Measurements from ENCODE around the gene SPEG. TPM values are rescaled to one million over a fixed set of nuclear protein-coding genes. Genes with fewer than 3 reads are reported as not detected.

Gene SPEG
- total RNA-seq, 3 donors from 2014 or later, result 0.74 to 2.1 (median 0.79) TPM

DNA sequence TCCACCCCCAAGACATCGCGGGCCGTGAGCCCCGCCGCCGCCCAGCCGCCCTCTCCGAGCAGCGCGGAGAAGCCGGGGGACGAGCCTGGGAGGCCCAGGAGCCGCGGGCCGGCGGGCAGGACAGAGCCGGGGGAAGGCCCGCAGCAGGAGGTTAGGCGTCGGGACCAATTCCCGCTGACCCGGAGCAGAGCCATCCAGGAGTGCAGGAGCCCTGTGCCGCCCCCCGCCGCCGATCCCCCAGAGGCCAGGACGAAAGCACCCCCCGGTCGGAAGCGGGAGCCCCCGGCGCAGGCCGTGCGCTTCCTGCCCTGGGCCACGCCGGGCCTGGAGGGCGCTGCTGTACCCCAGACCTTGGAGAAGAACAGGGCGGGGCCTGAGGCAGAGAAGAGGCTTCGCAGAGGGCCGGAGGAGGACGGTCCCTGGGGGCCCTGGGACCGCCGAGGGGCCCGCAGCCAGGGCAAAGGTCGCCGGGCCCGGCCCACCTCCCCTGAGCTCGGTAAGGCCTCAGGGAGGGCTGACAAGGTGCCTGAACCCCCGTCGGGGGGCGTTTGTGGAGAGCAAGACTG lies 14.2 kb downstream of the SPEG start:
- DNase-seq (no peak), ATAC-seq (peak; percentile 70 to 74)
- H3K36me3 Mint-ChIP-seq (ENCODE audit: insufficient read depth), result no peaks in the 10 kb centered on the region
- H3K27me3 Mint-ChIP-seq (ENCODE audit: low read depth), result peaks cover 30% of the 10 kb centered on the region
- H3K4me1 Mint-ChIP-seq (ENCODE audit: low read depth), result peaks cover 2% of the 10 kb centered on the region
- H3K4me3 Mint-ChIP-seq, result no peak overlapping the region
- H3K9me3 Mint-ChIP-seq, result no peaks in the 10 kb centered on the region

DNA sequence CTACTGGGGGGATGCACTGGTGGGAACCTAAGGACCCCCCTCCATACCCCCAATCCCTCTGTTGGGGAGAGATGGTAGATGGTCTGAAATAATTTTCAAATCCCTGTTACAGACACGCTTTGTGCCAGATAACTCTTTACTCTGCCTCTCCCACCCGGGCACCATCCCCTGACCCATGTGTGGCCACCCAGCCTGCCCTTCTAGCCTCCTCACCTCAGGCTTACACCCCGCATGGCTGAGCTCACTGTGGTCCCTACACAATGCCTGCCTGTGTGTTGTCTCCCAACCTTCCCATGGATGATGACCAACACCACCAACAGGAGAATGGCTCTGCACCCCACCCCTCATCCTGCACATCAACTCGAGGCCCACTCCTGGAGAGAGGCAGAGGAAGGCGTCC lies 15.0 kb downstream of the SPEG start:
- Mint-ChIP-seq H3K4me1 (ENCODE audit: low read depth) (peaks cover 2% of the 10 kb centered on the region), H3K27me3 (ENCODE audit: low read depth) (peaks cover 30% of the 10 kb centered on the region), H3K9me3 (no peaks in the 10 kb centered on the region), H3K36me3 (ENCODE audit: insufficient read depth) (no peaks in the 10 kb centered on the region), H3K4me3 (no peak overlapping the region)
- DNase-seq, result no peak
- no peak for ATAC-seq

DNA sequence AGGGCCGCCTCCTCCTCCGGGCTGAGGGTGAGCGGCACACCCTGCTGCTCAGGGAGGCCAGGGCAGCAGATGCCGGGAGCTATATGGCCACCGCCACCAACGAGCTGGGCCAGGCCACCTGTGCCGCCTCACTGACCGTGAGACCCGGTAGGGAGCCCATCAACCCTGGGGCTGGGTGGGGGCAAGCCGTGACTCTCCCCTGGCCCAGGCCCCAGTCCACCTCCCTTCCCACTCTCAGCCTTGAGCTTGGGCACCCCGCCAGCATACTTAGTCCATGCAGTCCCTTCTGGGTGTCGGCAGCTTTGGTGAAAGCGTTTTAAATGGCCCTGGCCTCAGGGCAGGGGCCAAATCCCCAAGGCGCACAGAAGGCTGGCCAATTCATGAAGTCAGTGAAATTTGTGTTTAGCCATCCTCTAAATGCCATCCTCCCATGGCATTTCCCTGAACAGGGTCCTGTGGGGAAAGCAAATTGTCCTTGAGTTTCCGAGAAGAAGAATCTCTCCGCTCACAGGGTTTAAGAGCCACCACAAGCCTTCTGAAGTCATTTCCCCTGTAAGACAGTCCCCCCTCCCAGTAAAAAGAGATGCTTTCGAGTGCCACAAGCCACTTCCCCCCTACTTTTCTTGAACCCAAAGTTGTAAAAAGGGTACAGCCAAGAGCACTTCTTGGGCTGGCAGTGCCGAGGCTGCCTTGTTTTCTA lies 17.2 kb downstream of the SPEG start:
- DNase-seq, result no peak
- no peak for ATAC-seq

DNA sequence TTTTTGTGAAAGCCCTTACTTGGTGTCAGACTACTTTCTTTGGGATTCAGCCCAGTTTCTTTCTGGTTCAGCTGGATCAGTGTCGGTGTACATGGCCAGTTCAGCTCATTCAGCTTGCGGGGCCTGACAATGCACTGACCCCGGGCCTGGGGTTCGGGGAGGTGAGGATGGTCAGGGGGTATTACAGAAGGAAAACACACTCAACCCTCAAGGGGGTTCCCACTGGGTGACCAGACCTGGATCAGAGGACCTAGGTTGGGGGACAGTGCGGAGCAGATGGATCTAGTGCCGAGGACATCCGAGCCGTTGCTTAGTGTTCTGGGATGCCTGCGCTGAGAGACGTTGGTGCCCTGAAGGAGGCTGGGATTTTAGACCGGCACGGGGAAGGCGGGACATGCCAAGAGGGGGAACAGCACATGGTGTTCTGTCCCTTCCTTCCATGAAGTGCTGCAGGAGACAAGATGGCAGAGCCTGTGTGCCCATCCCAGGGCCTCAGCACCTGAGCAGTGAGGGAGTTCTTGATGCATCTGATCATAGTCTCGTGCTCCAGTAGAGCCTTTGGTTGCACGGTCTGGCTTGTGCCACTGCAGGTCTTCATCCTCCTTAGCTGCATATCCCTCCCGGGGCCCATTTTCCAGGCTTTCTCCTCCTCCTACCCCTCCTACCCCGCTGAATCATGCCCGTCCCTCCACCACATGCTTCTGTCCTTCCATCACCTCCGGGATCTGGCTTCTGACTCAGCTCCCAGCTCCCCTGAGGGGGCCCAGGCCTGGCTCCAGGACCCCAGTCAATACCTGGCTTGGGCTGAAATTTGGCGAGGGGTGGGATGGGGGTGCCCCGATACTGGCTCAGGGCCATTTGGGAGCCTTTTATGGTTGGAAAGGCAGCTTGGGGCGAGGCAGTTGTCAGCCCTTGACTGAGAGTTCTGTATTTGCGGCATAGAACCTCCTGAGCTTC lies 18.0 kb downstream of the SPEG start:
- peaks cover 21% of the 10 kb centered on the region for H3K27me3 Mint-ChIP-seq (ENCODE audit: low read depth)
- H3K4me1 Mint-ChIP-seq (ENCODE audit: low read depth), result peaks cover 2% of the 10 kb centered on the region
- no peak for DNase-seq
- H3K9me3 Mint-ChIP-seq, result no peaks in the 10 kb centered on the region
- H3K36me3 Mint-ChIP-seq (ENCODE audit: insufficient read depth), result no peaks in the 10 kb centered on the region
- ATAC-seq, result no peak
- H3K4me3 Mint-ChIP-seq, result no peak overlapping the region

More for the DNA sequence above, 17.2 kb downstream of the SPEG start:
- Mint-ChIP-seq H3K4me1 (ENCODE audit: low read depth) (peaks cover 2% of the 10 kb centered on the region), H3K9me3 (no peaks in the 10 kb centered on the region), H3K4me3 (no peak overlapping the region), H3K27me3 (ENCODE audit: low read depth) (peaks cover 28% of the 10 kb centered on the region), H3K36me3 (ENCODE audit: insufficient read depth) (no peaks in the 10 kb centered on the region)

DNA sequence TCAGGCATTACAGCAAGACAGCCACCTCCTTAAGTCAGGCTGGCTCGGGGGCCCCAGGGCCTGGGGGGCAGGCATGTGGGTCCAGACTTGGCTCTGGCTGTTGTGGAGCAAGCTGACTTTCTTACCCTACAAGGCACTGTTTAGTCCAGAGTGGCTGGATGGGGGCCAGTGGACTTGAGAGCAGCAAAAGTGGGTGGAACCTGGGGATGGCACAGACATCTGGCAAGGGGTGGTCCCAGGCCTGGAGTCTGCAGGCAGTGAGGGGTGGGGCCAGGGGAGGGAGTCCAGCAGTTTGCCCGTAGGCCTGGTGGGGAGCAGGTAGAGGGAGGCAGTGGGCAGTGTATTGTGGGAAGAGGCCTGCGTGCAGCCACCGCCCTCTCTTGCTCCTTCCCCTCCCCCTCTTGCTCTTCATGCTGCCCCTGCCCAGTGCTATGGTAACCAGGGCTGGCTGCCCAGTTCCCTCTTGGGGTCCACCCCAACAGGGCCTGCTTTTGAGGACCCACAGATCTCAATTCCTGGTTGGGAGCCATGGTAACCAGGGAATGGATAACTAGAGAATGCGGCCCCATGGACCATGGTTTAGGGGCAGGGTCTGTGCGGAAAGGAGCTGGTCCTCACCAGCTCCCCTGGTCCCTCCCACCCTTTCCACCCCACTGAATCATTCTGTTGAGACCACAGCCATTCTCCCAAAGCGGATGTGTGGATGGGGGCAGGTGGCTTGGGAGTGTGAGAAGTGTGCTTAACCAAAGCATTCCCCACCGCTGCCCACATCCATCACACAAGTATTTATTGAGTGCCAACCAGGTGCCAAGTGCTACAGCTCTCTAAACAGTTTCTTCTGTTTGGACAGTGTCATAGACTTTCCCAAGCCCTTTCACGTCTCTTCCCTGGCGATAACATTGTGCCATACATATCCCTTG lies 19.3 kb downstream of the SPEG start:
- Mint-ChIP-seq H3K4me1 (ENCODE audit: low read depth) (peaks cover 5% of the 10 kb centered on the region), H3K36me3 (ENCODE audit: insufficient read depth) (no peaks in the 10 kb centered on the region), H3K4me3 (no peak overlapping the region), H3K9me3 (no peaks in the 10 kb centered on the region), H3K27me3 (ENCODE audit: low read depth) (peaks cover 20% of the 10 kb centered on the region)
- no peak for ATAC-seq
- DNase-seq, result no peak

DNA sequence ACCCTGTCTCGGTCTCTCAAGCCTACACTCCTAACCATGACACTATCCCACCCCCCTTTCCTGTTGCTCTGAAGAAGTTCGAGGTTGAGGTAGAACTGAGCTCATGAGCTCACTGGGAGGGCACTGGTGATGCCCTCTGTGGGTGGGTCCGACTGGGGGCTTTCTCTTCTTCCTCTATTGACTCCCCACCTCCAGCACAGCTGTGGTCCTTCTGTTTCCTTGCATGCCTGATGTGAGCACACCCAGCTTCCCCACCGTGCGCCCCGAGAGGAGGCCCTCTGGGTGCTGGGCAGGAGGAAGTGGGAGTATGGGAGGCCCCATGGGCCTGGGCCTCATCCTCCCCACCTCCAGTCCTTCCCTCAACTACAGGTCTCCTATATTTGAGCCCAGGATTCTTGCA lies 20.9 kb downstream of the SPEG start:
- H3K9me3 Mint-ChIP-seq, result no peaks in the 10 kb centered on the region
- peaks cover 3% of the 10 kb centered on the region for H3K4me1 Mint-ChIP-seq (ENCODE audit: low read depth)
- no peak for ATAC-seq
- H3K4me3 Mint-ChIP-seq, result no peak overlapping the region
- no peak for DNase-seq
- peaks cover 9% of the 10 kb centered on the region for H3K27me3 Mint-ChIP-seq (ENCODE audit: low read depth)
- H3K36me3 Mint-ChIP-seq (ENCODE audit: insufficient read depth), result no peaks in the 10 kb centered on the region

DNA sequence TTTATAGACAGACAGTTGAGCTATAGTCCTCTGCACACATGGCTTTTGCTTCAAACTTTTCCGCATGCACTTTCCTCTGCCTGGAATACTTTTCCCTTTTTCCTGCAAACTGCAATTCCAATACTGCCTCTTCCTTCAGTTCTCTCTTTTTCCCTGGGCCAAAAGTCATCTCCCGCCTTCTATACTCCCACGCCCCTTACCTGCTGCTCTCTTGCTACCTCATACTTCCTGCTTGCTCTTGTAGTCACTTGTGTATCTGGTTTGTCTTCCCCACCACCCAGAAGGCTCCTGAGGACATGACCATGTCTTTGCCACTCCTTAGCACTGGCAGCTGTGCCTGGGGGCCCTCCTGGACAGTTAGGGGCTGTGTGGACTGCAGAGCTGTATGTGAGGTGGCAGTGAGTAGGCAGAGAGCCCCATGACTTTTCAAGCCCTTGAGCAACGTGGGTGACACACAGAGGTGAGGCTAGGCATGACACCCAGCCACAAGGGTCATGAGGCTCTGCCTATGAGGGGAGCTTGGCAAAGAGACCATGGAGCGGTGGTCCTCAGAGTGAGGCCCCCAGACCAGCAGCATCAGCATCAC lies 23.2 kb downstream of the SPEG start:
- peak; percentile 60 to 79 for ATAC-seq
- Mint-ChIP-seq H3K36me3 (ENCODE audit: insufficient read depth) (no peaks in the 10 kb centered on the region), H3K27me3 (ENCODE audit: low read depth) (peaks cover 4% of the 10 kb centered on the region), H3K4me3 (no peak overlapping the region), H3K9me3 (no peaks in the 10 kb centered on the region), H3K4me1 (ENCODE audit: low read depth) (peaks cover 3% of the 10 kb centered on the region)
- DNase-seq, result no peak

DNA sequence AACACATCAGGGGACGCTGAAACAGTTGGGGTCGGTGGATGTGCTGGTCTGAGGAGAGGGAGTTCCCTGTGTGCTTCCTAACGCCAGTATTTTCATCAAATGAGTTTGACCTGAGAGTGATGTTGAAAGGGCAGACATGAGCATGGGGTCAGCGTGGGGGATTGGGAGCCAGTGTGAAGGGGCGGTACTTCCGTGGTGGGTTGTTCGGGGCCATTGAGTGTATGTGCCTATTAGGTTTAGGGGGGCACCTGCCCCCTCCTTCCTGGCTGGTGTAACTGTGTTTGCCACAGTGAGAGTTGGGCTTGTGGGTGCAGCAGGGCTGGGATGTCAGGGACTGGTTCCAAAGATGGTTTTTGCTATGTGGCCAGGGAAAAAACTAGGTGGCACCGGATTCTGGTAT lies 24.4 kb downstream of the SPEG start:
- no peak for DNase-seq
- no peaks in the 10 kb centered on the region for H3K9me3 Mint-ChIP-seq
- H3K36me3 Mint-ChIP-seq (ENCODE audit: insufficient read depth), result no peaks in the 10 kb centered on the region
- H3K4me1 Mint-ChIP-seq (ENCODE audit: low read depth), result peaks cover 3% of the 10 kb centered on the region
- H3K27me3 Mint-ChIP-seq (ENCODE audit: low read depth), result peaks cover 2% of the 10 kb centered on the region
- H3K4me3 Mint-ChIP-seq, result no peak overlapping the region
- no peak for ATAC-seq

DNA sequence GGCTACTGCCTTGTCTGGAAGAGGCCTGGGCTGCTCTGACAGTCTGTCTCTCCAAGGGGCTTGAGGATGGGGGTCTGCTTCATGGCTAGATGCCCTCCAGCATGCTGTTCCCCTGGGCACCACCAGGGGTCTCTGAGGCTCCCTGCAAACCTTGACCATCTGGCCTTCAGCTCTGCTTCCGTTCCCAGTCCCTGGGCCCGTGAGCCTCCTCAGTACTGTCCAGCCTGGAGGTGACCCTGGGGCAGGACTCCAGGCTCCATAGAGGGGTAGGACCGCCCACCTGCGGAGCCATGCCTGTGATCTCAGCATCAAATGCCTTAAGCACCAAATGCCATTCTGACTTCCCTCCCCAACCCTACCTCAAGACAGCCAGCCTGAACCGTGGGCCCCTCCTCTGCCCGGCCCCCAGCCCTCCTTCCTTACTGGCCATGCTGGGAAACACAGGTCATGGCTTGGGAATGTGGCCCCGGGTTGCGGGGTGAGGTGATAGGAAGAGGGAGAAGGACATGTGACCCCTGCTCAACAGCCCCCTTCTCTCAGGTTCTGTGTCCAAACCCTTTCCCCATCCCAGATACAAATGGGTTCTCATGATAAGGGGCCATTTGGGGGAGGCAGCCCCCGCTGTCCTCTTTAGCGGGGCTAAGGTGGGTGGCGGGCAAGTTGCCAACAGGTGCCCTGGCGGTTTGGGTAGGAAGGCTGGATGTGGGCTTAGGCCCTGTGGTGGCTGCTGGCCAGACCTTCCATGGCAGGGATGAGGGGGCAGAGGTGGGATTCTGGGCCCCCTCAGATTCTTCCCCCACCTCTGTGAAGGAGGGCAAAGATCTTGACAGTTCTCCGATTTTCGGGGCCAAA lies 25.0 kb downstream of the SPEG start:
- H3K36me3 Mint-ChIP-seq (ENCODE audit: insufficient read depth), result no peaks in the 10 kb centered on the region
- peak; percentile 39 for DNase-seq
- peaks cover 3% of the 10 kb centered on the region for H3K4me1 Mint-ChIP-seq (ENCODE audit: low read depth)
- no peak overlapping the region for H3K4me3 Mint-ChIP-seq
- peaks cover 2% of the 10 kb centered on the region for H3K27me3 Mint-ChIP-seq (ENCODE audit: low read depth)
- H3K9me3 Mint-ChIP-seq, result no peaks in the 10 kb centered on the region
- ATAC-seq, result peak; percentile 37 to 44

DNA sequence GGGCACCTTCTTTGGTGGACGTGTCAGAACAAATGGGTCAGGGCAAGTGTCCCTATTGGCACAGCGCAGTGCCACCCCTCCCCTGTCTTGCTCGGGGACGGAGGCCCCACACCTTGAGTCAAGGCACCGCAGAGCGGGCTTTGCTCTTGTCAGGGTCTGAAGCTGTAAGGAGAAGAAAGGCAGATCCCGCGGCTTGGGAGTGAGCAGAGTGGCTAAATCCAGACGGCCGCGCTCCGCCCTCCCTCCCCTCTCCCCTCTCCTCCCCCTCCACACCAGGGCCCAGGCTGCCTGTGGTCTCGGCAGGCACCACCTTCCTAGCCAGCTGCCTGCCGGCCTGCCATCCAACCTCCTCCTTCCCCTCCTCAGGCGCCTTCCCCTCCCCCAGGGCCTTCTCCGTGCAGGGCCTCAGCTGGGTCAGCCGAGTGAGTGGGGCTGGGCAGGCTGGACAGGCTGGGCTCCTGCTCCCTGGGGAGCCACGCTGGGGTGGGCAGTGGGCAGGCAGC lies 25.8 kb downstream of the SPEG start:
- Mint-ChIP-seq H3K4me3 (no peak overlapping the region), H3K27me3 (ENCODE audit: low read depth) (peaks cover 2% of the 10 kb centered on the region), H3K36me3 (ENCODE audit: insufficient read depth) (no peaks in the 10 kb centered on the region), H3K9me3 (no peaks in the 10 kb centered on the region), H3K4me1 (ENCODE audit: low read depth) (peaks cover 3% of the 10 kb centered on the region)
- no peak for ATAC-seq
- DNase-seq, result no peak

DNA sequence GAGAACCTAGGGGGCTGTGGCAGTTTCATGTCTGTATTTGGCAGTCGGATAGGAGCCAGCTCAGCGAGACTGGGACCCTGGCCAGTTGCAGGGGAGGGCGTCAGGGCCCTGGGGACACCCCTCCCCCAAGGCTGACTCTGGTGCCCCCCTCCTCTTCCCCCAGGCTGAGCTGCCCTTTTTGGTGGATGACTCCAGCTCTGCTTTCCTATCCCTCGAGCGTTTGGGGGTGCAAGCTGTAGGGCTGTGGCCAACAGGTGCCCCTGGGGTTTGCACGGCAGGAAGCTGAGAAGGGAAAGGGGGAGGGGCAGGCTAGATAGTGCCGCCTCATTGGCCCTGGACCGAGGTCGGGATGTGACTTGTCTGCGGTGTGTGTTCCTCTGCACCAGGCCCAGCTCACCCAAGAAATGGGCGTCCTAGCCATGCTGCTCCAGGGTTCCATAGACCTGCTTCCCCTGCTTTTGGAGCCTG lies 26.4 kb downstream of the SPEG start:
- Mint-ChIP-seq H3K36me3 (ENCODE audit: insufficient read depth) (no peaks in the 10 kb centered on the region), H3K4me3 (no peak overlapping the region), H3K27me3 (ENCODE audit: low read depth) (peaks cover 2% of the 10 kb centered on the region), H3K9me3 (no peaks in the 10 kb centered on the region), H3K4me1 (ENCODE audit: low read depth) (peaks cover 3% of the 10 kb centered on the region)
- peak in 1 of 2 donors; percentile 32 for ATAC-seq
- DNase-seq, result no peak

DNA sequence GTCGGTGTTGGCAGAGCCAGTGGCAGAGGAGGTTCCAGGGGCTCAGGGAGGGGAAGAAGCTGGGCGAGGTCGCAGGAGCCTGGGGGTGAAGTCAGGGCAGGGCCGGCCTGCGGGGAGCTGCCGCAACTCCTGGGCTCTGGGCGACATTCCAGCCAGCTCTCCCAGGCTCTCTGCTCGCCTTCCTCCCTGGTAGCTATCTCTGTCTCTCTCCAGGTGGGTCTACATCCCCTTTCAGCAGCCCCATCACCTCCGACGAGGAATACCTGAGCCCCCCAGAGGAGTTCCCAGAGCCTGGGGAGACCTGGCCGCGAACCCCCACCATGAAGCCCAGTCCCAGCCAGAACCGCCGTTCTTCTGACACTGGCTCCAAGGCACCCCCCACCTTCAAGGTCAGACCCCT lies 27.0 kb downstream of the SPEG start:
- H3K4me1 Mint-ChIP-seq (ENCODE audit: low read depth), result peaks cover 3% of the 10 kb centered on the region
- H3K9me3 Mint-ChIP-seq, result no peaks in the 10 kb centered on the region
- ATAC-seq, result no peak
- no peak overlapping the region for H3K4me3 Mint-ChIP-seq
- H3K36me3 Mint-ChIP-seq (ENCODE audit: insufficient read depth), result no peaks in the 10 kb centered on the region
- DNase-seq, result no peak
- H3K27me3 Mint-ChIP-seq (ENCODE audit: low read depth), result peaks cover 2% of the 10 kb centered on the region

DNA sequence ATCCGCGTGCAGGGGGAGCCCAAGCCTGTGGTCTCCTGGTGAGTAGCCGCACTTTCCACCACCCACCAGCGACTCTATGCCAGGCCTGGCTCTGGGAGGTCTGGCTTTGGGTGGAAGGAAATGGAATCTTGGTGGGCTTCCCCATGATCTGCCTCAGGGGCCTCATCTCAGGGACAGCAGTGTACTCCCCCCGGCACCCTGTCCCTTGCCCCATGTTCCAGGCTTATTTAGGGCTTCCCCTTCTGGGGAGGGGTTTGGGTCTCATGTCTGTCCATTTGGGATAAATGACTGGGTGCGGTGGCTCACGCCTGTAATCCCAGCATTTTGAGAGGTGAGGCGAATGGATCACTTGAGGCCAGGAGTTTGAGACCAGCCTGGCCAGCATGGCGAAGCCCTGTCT lies 27.7 kb downstream of the SPEG start:
- Mint-ChIP-seq H3K9me3 (no peaks in the 10 kb centered on the region), H3K36me3 (ENCODE audit: insufficient read depth) (no peaks in the 10 kb centered on the region), H3K4me3 (no peak overlapping the region), H3K4me1 (ENCODE audit: low read depth) (peaks cover 3% of the 10 kb centered on the region), H3K27me3 (ENCODE audit: low read depth) (peaks cover 2% of the 10 kb centered on the region)
- no peak for ATAC-seq
- no peak for DNase-seq
